Stimulated activated naive B cell treated with anti-CD40 and anti-IgM and Interleukin-4, amounts not matched to agents 10 μg/mL and 1 μg/mL and 100 μg/mL, for 72 hours (primary cell): ENCODE measurements around the gene WIPF1.
"Not testable (repeated sequence)": the region's sequence is repeated elsewhere in the genome, so short reads cannot be mapped to it uniquely, and the experiment has no call there.

Experiments
- ATAC-seq, 2 donors: fragments of 150-1000 bp; cut with Tn5 transposase; replicated peaks; 2 replicates each; pipeline ENCODE4 v1.10.0; 2021; ENCODE audit warnings: moderate library complexity in 1 of 2
- DNase-seq: peaks from one replicate; pipeline ENCODE4 v3.0.0; 2021
- H3K27ac Mint-ChIP-seq: one replicate; pipeline ENCODE4 v1.8.0; 2022; ENCODE audit warnings: mild to moderate bottlenecking, mixed read lengths
- H3K27me3 Mint-ChIP-seq, 2 donors: one replicate each; pipeline ENCODE4 v1.8.0; 2022; ENCODE audit warnings: mixed read lengths in 2 of 2
- H3K36me3 Mint-ChIP-seq, 2 donors: one replicate each; pipeline ENCODE4 v1.8.0; 2022; ENCODE audit warnings: mixed read lengths in 2 of 2, mild to moderate bottlenecking in 1 of 2
- H3K4me1 Mint-ChIP-seq, 2 donors: one replicate each; pipeline ENCODE4 v1.8.0; 2022; ENCODE audit warnings: mixed read lengths in 2 of 2, mild to moderate bottlenecking in 1 of 2
- H3K4me3 Mint-ChIP-seq, 2 donors: one replicate each; pipeline ENCODE4 v1.8.0; 2022; ENCODE audit warnings: mild to moderate bottlenecking in 2 of 2, mixed read lengths in 2 of 2, moderate library complexity in 1 of 2
- H3K9me3 Mint-ChIP-seq, 2 donors: one replicate each; pipeline ENCODE4 v1.8.0; 2022; ENCODE audit warnings: mixed read lengths in 2 of 2, mild to moderate bottlenecking in 1 of 2

Gene WIPF1

DNA sequence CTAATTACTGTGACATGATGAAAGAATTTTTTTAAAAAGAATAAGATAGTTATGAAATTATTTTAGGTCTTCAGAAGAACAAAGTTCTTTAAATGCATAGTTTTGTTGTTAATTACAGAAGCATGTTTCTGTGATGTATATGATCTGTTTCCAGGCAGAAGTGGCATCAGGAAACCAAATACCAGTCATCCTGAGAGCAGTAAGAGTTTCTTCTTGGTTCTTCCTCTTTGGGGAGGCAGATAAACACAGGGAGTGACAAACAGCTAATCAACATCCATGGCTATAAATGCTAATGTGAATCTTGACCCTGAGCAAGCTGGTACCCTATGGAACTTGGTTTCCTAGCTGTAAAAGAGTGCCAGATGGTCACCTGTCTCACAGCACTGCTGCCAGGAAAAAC, 29.2 kb downstream of the WIPF1 start:
- no peaks in the 10 kb centered on the region for H3K9me3 Mint-ChIP-seq
- no peak overlapping the region for H3K4me3 Mint-ChIP-seq
- H3K36me3 Mint-ChIP-seq, result peaks cover 55 to 61% of the 10 kb centered on the region in 2 donors
- H3K4me1 Mint-ChIP-seq, result peaks cover 17 to 28% of the 10 kb centered on the region in 2 donors
- ATAC-seq (peak; percentile 87 to 89), DNase-seq (no peak)
- no peaks in the 10 kb centered on the region for H3K27me3 Mint-ChIP-seq
- H3K27ac Mint-ChIP-seq, result no peak overlapping the region

DNA sequence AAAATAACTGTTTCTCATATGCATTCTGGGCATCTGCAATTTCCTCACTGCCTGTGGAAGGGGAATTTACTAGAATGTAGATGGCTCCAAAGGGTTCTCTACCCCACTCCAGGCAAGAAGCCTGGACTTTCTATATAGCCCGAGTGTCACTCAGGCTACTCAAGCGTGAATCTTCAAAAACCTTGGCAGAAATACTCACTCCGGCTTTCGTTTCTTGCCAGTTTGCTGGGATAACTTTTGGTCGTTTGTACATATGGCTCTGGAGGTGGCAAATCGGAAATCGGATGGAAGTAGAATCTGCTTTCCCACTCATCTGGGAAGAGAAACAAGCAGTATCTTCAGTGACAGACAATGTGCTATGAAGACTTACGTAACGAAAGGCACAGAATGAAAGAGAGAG, 30.7 kb downstream of the WIPF1 start:
- H3K4me3 Mint-ChIP-seq, result no peak overlapping the region
- peaks cover 15 to 23% of the 10 kb centered on the region in 2 donors for H3K4me1 Mint-ChIP-seq
- no peaks in the 10 kb centered on the region for H3K9me3 Mint-ChIP-seq
- peak overlapping the region; percentile 42 for H3K27ac Mint-ChIP-seq
- peaks cover 49 to 58% of the 10 kb centered on the region in 2 donors for H3K36me3 Mint-ChIP-seq
- H3K27me3 Mint-ChIP-seq, result no peaks in the 10 kb centered on the region
- ATAC-seq, result no peak
- no peak for DNase-seq

DNA sequence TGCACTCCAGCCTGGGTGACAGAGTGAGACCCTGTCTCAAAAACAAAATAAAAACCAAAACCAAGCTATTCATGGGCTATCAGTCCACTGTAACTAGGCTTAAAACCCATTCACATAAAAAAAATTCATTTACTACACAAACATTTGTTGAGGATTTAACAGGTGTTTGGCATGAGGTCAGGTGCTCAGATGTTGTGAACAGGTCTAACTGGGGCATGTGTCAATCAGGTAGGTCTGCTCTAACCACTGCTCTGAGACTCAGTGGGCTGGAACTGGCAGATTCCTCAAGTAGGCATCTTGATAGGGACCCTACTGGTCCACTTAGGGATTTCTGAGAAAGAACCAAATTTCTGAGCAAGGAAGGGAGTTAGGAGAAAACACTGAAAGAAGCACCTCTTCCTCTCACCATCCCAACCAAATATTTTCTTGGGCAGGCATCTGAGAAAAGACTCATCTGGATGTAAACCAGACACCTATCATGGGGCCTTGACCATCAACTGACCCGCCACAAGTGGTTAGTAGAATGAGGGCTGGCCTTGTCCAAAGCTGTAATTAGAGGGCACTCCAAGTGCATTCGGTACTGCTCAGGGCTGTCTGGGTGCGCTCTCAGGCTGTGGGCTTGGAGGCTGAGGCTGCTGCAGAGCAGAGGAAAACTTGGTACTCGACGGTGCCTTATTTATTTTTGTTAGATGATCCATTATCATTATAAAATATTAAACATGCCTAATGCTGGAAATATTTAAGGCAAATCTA, 33.9 kb downstream of the WIPF1 start:
- H3K9me3 Mint-ChIP-seq, result no peaks in the 10 kb centered on the region
- H3K27me3 Mint-ChIP-seq, result no peaks in the 10 kb centered on the region
- H3K4me3 Mint-ChIP-seq, result no peak overlapping the region
- no peak for DNase-seq
- peak overlapping the region; percentile 20 for H3K27ac Mint-ChIP-seq
- H3K36me3 Mint-ChIP-seq, result peaks cover 33 to 43% of the 10 kb centered on the region in 2 donors
- no peak for ATAC-seq
- H3K4me1 Mint-ChIP-seq, result peaks cover 0 to 3% of the 10 kb centered on the region in 2 donors

DNA sequence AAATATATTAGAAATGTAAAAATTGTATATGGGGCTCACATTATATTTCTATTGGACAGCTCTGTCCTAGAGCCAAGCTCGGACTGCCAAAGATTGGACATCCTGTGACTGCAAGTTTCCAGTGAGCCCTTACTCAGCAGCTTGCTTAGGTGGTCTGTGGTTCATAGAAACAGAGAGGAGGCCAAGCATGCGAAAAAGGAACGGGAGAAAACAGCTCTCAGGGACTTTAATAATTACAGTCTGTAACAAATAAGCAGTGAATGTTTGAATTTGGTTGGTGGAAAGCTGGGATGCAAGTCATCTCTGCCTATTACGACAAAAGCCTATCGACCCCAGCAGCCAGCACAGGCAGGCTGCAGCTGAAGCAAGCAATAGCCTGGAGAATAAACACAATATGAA, 35.6 kb downstream of the WIPF1 start:
- no peaks in the 10 kb centered on the region for H3K27me3 Mint-ChIP-seq
- ATAC-seq, result no peak
- DNase-seq, result no peak
- H3K27ac Mint-ChIP-seq, result no peak overlapping the region
- H3K9me3 Mint-ChIP-seq, result no peaks in the 10 kb centered on the region
- H3K36me3 Mint-ChIP-seq, result peaks cover 26 to 36% of the 10 kb centered on the region in 2 donors
- H3K4me1 Mint-ChIP-seq, result peaks cover 0 to 3% of the 10 kb centered on the region in 2 donors
- no peak overlapping the region for H3K4me3 Mint-ChIP-seq

DNA sequence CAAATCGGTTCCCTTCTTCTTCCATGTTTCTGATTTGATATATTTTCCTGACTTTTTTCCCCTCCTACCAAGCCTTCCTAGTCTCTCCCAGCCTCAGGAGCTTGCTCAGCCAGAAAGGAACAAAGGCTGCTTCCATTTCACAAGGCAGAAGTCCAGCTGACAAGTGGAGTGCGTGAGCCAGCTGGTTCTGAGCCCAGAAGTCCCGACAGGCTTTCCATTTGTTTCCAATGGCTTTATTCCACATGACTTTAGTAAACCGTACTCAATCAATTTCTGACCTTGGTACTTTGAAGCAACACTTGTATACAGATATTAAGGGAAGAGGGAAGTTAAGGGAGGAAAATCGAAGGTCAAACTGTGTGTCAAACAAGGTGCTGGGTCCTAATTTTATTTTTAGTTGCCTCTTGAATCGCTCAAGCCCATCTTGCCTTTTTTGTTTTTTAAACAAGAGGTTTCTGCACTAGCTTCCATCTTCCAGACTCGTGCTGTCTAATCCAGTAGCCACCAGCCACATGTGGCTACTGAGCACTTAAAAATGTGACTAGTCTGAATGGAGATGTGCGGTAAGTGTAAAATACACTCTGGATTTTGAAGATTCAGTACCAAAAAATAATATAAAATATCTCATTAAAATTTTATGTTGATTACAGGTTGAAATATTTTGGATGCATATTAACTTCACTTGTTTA, 36.2 kb downstream of the WIPF1 start:
- Mint-ChIP-seq H3K9me3 (no peaks in the 10 kb centered on the region), H3K27ac (no peak overlapping the region), H3K36me3 (peaks cover 22 to 32% of the 10 kb centered on the region in 2 donors), H3K27me3 (no peaks in the 10 kb centered on the region), H3K4me1 (peaks cover 0 to 3% of the 10 kb centered on the region in 2 donors), H3K4me3 (no peak overlapping the region)
- DNase-seq (no peak), ATAC-seq (no peak)

DNA sequence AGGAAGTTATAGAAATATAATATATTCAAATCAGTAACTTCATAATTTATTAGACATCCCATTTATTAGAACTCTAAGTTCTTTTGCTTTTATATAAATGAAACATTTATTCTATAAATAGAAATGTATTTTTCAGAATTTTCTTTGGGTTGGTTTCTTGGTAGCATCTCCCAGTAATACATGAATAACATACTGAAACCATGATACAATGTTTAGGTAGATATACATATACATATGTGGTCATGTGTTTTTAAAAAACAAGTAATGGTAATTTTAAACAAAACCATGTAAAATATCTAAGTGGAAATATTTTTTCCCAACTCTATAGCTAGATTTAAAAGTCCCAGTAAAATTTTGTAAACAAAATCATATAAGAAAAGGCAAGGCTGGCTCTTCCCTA, 36.9 kb downstream of the WIPF1 start:
- H3K4me3 Mint-ChIP-seq, result no peak overlapping the region
- H3K9me3 Mint-ChIP-seq, result no peaks in the 10 kb centered on the region
- ATAC-seq, result no peak
- DNase-seq, result no peak
- H3K27me3 Mint-ChIP-seq, result no peaks in the 10 kb centered on the region
- H3K27ac Mint-ChIP-seq, result peak overlapping the region; percentile 25
- H3K4me1 Mint-ChIP-seq, result peaks cover 0 to 6% of the 10 kb centered on the region in 2 donors
- H3K36me3 Mint-ChIP-seq, result peaks cover 19 to 35% of the 10 kb centered on the region in 2 donors

DNA sequence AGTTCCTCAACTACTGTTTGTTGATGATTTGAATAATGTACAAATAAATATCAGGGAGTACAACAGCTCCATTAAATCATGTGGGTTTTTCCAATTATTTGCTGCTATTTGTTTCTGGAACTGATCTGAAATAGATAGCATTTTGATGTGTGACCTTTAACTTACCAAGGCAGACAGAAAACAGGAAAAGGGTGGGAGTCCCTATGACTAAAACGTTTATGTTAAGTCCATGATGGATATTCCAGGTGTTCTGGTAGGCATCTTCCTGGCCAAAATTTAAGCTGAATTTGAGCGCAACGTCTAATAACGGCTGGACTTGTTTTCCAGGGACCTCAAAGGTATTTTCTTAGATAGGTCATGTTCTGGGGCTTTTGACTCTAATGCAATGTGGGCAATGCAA, 41.6 kb downstream of the WIPF1 start:
- Mint-ChIP-seq H3K4me3 (no peak overlapping the region), H3K27ac (no peak overlapping the region), H3K9me3 (no peaks in the 10 kb centered on the region), H3K36me3 (peaks cover 0 to 16% of the 10 kb centered on the region in 2 donors), H3K27me3 (no peaks in the 10 kb centered on the region), H3K4me1 (peaks cover 17 to 33% of the 10 kb centered on the region in 2 donors)
- DNase-seq, result no peak
- no peak for ATAC-seq

DNA sequence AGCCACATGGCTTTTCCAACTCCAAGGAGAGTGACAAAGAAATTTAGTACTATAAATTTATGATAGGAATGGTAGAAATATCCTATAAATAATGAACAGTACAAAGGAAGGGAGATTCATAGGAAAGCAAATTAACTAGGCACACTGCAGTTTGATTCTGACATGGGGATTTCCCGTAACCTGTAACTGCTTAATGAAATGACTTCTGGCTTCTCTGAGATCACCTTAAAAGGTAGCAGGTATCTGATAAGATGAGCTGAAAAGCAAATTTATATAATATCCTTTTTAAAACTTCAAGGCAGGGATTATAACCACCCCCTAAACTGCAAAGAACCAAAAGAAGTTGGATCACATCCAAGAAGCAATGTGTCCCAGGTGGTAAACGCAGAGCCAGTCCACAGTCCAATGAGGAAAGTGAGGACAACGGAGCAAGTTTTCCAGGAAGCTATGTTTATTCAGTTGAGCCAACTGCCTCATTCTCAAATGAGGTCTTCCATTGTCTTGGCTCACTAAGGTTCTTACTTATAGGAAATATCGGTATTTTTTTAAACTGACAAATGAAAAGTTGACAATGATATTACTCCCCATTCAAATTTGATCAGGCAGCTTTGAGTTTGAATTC, 43.0 kb downstream of the WIPF1 start:
- Mint-ChIP-seq H3K9me3 (no peaks in the 10 kb centered on the region), H3K4me1 (peaks cover 17 to 33% of the 10 kb centered on the region in 2 donors), H3K4me3 (peak overlapping the region in 1 of 2 donors; percentile 39), H3K27ac (peak overlapping the region; percentile 91), H3K36me3 (peaks cover 0 to 15% of the 10 kb centered on the region in 2 donors), H3K27me3 (no peaks in the 10 kb centered on the region)
- ATAC-seq (peak; percentile 57 to 60), DNase-seq (no peak)

DNA sequence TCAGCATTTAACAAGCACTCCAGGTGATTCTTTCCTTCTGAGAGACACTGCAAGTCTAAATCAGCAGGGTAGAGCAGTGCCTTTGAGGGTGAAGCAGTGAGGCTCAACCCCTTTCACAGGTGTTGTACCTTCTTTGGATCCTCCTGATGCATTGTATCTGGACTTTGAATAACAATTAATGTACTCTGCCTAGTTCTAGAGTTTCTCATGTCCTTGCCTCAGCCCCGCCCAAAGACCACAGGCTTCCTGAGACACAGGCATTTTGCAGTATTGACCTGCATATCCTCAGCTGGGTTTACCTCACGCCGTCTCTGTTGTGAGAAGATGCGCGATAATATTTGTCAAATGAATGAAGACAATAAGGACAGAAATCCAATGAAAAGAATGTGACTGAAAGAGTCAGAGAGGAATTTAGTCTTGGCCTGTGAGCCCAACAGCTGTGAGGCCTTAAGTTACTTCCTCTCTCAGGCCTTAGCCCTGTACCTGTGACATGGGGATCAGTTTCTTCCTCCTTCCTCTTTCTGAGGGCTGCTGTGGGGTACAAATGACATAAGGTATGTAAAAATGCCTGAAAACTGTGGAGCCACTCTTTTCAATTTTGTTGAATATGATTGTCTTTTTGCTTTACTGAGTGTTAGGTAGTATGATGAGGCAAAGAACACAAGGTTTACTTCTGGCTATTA, 43.7 kb downstream of the WIPF1 start:
- Mint-ChIP-seq H3K36me3 (peaks cover 0 to 15% of the 10 kb centered on the region in 2 donors), H3K27ac (peak overlapping the region; percentile 91), H3K9me3 (no peaks in the 10 kb centered on the region), H3K27me3 (no peaks in the 10 kb centered on the region), H3K4me1 (peaks cover 17 to 33% of the 10 kb centered on the region in 2 donors), H3K4me3 (peak overlapping the region; percentile 6 to 39)
- DNase-seq (no peak), ATAC-seq (peak; percentile 92 to 93)

DNA sequence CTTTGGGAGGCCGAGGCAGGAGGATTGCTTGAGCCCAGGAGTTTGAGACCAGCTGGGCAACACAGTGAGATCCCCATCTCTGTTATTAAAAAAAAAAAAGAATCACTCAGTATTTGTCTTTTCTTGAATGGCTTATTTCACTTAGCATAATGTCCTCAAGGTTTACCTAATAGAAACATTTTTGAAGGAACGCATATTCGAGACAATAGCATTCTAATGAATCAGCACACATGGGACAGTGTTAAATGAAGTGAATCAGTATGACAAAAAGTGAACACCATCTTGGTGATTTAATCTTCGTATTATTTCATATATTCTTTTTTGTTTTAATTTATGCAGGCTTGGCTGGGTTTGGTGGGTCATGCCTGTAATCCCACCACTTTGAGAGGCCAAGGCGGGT, 44.7 kb downstream of the WIPF1 start:
- DNase-seq (no peak), ATAC-seq (no peak)
- Mint-ChIP-seq H3K27me3 (no peaks in the 10 kb centered on the region), H3K27ac (peak overlapping the region; percentile 42), H3K4me3 (no peak overlapping the region), H3K9me3 (no peaks in the 10 kb centered on the region), H3K36me3 (peaks cover 0 to 15% of the 10 kb centered on the region in 2 donors), H3K4me1 (peaks cover 17 to 33% of the 10 kb centered on the region in 2 donors)

DNA sequence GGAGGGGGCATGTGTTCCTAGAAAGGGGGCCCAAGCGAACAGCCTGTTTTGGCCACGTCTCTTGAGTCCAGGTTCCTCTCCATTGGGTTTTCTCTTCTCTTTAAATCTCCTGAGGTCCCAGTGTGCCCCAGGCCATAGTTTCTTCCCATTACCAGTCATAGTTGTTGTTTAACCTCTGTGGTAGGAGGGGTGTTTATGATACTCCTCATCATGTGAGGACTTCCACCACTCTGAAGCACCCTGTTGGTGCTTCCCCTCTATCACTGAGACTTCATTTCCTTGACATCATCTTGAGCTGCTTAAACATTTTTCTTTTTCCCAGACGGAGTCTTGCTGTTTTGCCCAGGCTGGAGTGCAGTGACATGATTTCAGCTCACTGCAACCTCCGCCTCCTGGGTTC, 45.9 kb downstream of the WIPF1 start:
- Mint-ChIP-seq H3K4me1 (peaks cover 17 to 33% of the 10 kb centered on the region in 2 donors), H3K27me3 (no peaks in the 10 kb centered on the region), H3K27ac (peak overlapping the region; percentile 5), H3K36me3 (peaks cover 0 to 9% of the 10 kb centered on the region in 2 donors), H3K4me3 (no peak overlapping the region), H3K9me3 (no peaks in the 10 kb centered on the region)
- no peak for DNase-seq
- peak; percentile 43 to 49 for ATAC-seq

DNA sequence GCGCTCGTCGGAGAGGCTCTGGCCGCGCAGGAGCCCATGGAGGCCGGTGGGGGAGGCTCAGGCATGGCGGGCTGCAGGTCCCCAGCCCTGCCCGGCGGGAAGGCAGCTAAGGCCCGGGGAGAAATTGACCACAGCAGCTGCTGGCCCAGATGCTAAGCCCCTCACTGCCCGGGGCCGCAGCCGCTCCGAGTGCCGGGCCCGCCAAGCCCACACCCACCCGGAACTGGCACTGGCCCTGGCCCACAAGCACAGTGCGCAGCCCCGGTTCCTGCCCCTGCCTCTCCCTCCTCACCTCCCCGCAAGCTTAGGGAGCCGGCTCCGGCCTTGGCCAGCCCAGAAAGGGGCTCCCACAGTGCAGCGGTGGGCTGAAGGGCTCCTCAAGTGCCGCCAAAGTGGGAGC, 49.0 kb downstream of the WIPF1 start:
- not testable (repeated sequence) for H3K27me3 Mint-ChIP-seq, H3K9me3 Mint-ChIP-seq, DNase-seq, ATAC-seq, H3K36me3 Mint-ChIP-seq, H3K4me3 Mint-ChIP-seq, H3K27ac Mint-ChIP-seq
- peaks cover 8 to 15% of the 10 kb centered on the region in 2 donors for H3K4me1 Mint-ChIP-seq

DNA sequence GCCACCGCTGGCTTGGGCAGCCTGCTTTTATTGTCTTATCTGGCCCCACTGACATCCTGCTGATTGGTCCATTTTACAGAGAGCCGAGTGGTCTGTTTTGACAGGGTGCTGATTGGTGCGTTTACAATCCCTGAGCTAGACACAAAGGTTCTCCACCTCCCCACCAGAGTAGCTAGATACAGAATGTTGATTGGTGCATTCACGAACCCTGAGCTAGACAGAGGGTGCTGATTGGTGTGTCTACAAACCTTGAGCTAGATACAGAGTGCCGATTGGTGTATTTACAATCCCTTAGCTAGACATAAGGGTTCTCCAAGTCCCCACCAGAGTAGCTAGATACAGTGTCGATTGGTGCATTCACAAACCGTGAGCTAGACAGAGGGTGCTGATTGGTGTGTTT, 49.6 kb downstream of the WIPF1 start:
- H3K36me3 Mint-ChIP-seq, H3K27me3 Mint-ChIP-seq, H3K4me3 Mint-ChIP-seq, DNase-seq, H3K27ac Mint-ChIP-seq, H3K9me3 Mint-ChIP-seq, ATAC-seq: not testable (repeated sequence)
- peaks cover 7 to 15% of the 10 kb centered on the region in 2 donors for H3K4me1 Mint-ChIP-seq
